HEK293T (cell line): Measurements from ENCODE around the gene PTPN12.

ENCODE experiments used
- CTCF ChIA-PET: fragments of 350-600 bp; formaldehyde crosslinking; extraction: SDS; loops from one replicate; lab custom pipeline; 2021; ENCODE audit warnings: antibody characterized with exemption, inconsistent platforms; lab: Yijun Ruan, JAX
- POLR2A ChIA-PET: fragments of 350-600 bp; formaldehyde crosslinking; extraction: SDS; loops from one replicate; lab custom pipeline; 2020; ENCODE audit warnings: antibody characterized with exemption, inconsistent platforms; lab: Yijun Ruan, JAX
- DNase-seq: peaks from one replicate; pipeline ENCODE4 v3.0.0; 2012; ENCODE audit warnings: mixed read lengths; ENCODE audit errors: extremely low spot score
- ARNT ChIP-seq: fragments of 450-650 bp; IDR thresholded peaks from 2 replicates; pipeline ENCODE4 v1.6.1; 2017; ENCODE audit warnings: mild to moderate bottlenecking
- BHLHE40 ChIP-seq: fragments of 450-650 bp; IDR thresholded peaks from 2 replicates; pipeline ENCODE4 v1.6.1; 2016; ENCODE audit warnings: mild to moderate bottlenecking, moderate library complexity, borderline replicate concordance
- CTBP1 ChIP-seq: fragments of 450-650 bp; IDR thresholded peaks from 2 replicates; pipeline ENCODE4 v1.6.1; 2016; ENCODE audit warnings: borderline replicate concordance
- ELF4 ChIP-seq: fragments of 450-650 bp; IDR thresholded peaks from 2 replicates; pipeline ENCODE4 v1.6.1; 2017; ENCODE audit warnings: antibody characterized with exemption
- FOXA1 ChIP-seq: fragments of 450-650 bp; IDR thresholded peaks from 2 replicates; pipeline ENCODE4 v1.6.1; 2016; ENCODE audit warnings: mild to moderate bottlenecking
- FOXK2 ChIP-seq: fragments of 450-650 bp; IDR thresholded peaks from 2 replicates; pipeline ENCODE4 v1.6.1; 2016; ENCODE audit warnings: mild to moderate bottlenecking
- FOXM1 ChIP-seq: fragments of 450-650 bp; IDR thresholded peaks from 2 replicates; pipeline ENCODE4 v1.6.1; 2017; ENCODE audit warnings: mild to moderate bottlenecking, borderline replicate concordance
- HDGF ChIP-seq: fragments of 450-650 bp; IDR thresholded peaks from 2 replicates; pipeline ENCODE4 v1.6.1; 2017; ENCODE audit warnings: antibody characterized with exemption, borderline replicate concordance
- L3MBTL2 ChIP-seq: fragments of 450-650 bp; conservative IDR thresholded peaks from 2 replicates; pipeline ENCODE4 v1.6.1; 2016; ENCODE audit warnings: mild to moderate bottlenecking
- LEF1 ChIP-seq: fragments of 450-650 bp; IDR thresholded peaks from 2 replicates; pipeline ENCODE4 v1.6.1; 2017; ENCODE audit warnings: mild to moderate bottlenecking, borderline replicate concordance
- NFRKB ChIP-seq: fragments of 450-650 bp; IDR thresholded peaks from 2 replicates; pipeline ENCODE4 v1.6.1; 2016; ENCODE audit warnings: mild to moderate bottlenecking, moderate library complexity
- SP1 ChIP-seq: fragments of 450-650 bp; IDR thresholded peaks from 2 replicates; pipeline ENCODE4 v1.6.1; 2017
- SUZ12 ChIP-seq: fragments of 450-650 bp; IDR thresholded peaks from 2 replicates; pipeline ENCODE4 v1.6.1; 2016; ENCODE audit warnings: mild to moderate bottlenecking
- TARDBP ChIP-seq: fragments of 450-650 bp; IDR thresholded peaks from 2 replicates; pipeline ENCODE4 v1.6.1; 2016
- ZNF384 ChIP-seq: fragments of 450-650 bp; IDR thresholded peaks from 2 replicates; pipeline ENCODE4 v1.6.1; 2016
- TF ChIP-seq, protein P1 (sequence below): fragments of 450-650 bp; IDR thresholded peaks from 2 replicates; pipeline ENCODE4 v1.6.1; 2016

PTPN12 gene

DNA sequence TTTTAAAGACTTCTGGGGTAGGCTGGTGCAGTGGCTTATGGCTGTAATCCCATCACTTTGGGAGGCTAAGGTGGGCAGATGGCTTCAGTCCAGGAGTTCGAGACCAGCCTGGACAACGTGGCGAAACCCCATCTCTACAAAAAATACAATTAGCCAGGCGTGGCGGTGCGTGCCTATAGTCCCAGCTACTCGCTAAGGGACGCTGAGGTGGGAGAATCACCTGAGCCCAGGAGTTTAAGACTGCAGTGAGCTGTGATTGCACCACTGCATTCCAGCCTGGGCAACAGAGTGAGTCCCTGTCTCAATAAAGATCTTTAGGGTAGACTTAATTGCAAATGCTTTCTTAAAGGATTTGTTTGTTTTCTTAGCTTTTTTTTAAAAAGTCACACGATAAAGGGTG, 29.3 kb downstream of the PTPN12 start:
- TF ChIP-seq FOXK2: no peak
- no peak for TF ChIP-seq BHLHE40
- TF ChIP-seq FOXA1: no peak
- no peak for TF ChIP-seq FOXM1
- TF ChIP-seq, protein P1, sequence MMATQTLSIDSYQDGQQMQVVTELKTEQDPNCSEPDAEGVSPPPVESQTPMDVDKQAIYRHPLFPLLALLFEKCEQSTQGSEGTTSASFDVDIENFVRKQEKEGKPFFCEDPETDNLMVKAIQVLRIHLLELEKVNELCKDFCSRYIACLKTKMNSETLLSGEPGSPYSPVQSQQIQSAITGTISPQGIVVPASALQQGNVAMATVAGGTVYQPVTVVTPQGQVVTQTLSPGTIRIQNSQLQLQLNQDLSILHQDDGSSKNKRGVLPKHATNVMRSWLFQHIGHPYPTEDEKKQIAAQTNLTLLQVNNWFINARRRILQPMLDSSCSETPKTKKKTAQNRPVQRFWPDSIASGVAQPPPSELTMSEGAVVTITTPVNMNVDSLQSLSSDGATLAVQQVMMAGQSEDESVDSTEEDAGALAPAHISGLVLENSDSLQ: no peak
- no peak for TF ChIP-seq TARDBP
- TF ChIP-seq HDGF: no peak
- TF ChIP-seq ELF4: no peak
- TF ChIP-seq CTBP1: no peak
- no peak for TF ChIP-seq ZNF384
- no peak for TF ChIP-seq ARNT
- no peak for TF ChIP-seq NFRKB
- no peak for DNase-seq
- CTCF ChIA-PET: no interaction called here
- POLR2A ChIA-PET: no interaction called here

DNA sequence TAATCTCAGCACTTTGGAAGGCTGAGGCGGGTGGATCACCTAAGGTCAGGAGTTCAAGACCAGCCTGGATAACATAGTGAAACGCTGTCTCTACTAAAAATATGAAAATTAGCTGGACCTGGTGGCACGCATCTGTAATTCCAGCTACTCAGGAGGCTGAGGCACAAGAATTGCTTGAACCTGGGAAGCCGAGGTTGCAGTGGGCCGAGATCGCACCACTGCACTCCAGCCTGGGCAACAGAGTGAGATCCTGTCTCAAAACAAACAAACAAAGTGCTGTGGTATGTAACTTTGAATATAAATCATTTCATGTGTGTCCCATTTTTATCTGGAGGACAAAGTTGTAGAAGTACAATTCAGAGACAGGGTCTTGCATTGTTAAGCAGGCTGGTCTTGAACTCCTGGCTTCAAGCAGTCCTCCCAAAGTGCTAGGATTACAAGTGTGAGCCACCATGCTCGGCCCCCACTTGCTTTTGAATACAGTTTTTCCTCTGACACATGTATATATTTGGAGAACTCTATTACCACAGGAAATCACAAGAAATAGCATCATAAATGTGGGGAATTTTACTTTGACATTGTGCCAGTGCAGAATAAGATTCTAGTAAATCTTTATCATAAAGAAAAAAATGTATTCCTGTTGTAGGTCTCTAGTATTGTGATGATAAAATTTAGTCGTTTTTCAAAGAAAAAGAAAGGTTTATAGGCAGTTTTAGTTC, 32.6 kb downstream of the PTPN12 start:
- no peak for TF ChIP-seq ZNF384
- no peak for TF ChIP-seq HDGF
- no peak for TF ChIP-seq SP1
- no peak for TF ChIP-seq BHLHE40
- no peak for TF ChIP-seq ARNT
- no peak for TF ChIP-seq L3MBTL2
- CTCF ChIA-PET: no interaction called here
- POLR2A ChIA-PET: no interaction called here
- DNase-seq: no peak

DNA sequence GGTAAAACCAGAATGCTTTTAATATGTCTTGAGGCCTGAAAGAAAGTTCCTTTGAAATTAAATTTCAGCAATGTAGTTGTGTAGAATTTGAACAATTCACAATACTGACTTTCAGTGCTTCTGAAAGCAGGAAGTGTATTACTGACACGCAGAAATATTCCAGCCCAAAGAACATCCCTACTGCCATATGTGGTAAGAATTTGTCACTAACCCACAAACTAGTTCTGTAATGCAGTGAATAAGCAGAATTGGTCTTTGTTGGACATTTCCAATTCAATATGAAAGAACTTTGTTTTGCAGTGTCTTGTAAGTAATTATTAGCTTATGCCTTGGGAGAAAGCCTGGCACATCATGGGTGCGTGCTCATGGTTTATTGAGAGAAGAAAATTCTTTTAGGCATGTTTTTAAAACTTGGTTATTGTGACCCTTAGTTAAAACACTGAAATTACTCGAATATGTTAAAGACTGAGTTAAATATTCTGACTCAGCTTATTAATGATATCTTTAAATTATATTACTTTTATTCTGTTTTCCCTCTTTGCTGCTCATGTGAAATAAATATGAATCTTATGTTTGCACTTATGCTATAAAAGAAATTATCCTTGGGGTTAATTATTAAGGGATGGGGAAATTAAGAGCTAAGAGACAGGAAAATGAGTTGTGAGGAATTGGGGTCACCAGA, 33.4 kb downstream of the PTPN12 start:
- ChIA-PET CTCF (no interaction called here), POLR2A (no interaction called here)

DNA sequence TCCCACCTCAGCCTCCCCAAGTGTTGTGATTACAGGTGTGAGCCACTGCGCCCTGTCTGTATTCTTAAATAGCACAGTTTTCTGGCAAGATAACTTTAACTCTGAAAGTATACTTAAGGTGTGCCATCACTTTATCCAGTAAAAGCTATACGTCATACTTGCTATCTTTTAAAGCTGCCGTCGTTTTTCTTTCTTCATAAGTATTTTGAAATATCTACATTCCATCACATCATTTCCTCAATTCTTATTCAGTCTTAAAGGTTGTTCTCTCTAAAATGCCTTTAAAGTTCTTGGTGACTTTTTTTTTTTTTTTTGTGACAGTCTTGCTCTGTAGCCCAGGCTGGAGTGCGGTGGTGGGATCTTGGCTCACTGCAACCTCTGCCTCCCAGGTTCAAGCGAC, 34.7 kb downstream of the PTPN12 start:
- ChIA-PET POLR2A (no interaction called here), CTCF (no interaction called here)
- no peak for DNase-seq
- no peak for TF ChIP-seq L3MBTL2
- TF ChIP-seq LEF1: no peak
- TF ChIP-seq HDGF: no peak
- no peak for TF ChIP-seq FOXK2

More for the DNA sequence above, 33.4 kb downstream of the PTPN12 start:
- TF ChIP-seq BHLHE40: no peak
- TF ChIP-seq FOXA1: no peak
- TF ChIP-seq SUZ12: no peak
- no peak for TF ChIP-seq CTBP1
- TF ChIP-seq TARDBP: no peak
- no peak for TF ChIP-seq LEF1
- TF ChIP-seq, protein P1: no peak
- TF ChIP-seq SP1: no peak
- no peak for DNase-seq

DNA sequence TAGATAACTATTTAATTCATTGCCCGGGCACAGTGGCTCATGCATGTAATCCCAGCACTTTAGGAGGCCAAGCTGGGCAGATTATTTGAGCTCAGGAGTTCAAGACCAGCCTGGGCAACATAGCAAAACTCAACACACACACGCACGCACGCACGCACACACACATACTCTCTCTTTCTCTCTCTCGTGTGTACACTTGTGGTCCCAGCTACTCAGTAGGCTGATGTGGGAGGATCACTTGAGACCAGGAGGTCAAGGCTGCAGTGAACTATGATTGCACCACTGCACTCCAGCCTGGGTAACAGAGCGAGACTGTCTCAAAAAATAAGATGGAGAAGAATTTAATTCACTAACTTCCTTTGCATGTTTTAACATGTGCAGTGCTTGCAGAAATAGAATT, 38.1 kb downstream of the PTPN12 start:
- ChIA-PET POLR2A (no interaction called here), CTCF (interaction anchor here (0.7 kb wide), 1 partner anchor 25 kb away, joined by 4 read pairs; no protein-coding TSS in a partner anchor)
- no peak for TF ChIP-seq L3MBTL2
- TF ChIP-seq LEF1: no peak
- TF ChIP-seq ZNF384: no peak
- TF ChIP-seq FOXM1: no peak
- TF ChIP-seq ARNT: no peak
- no peak for TF ChIP-seq BHLHE40
- TF ChIP-seq FOXK2: no peak
- TF ChIP-seq, protein P1: no peak
- no peak for TF ChIP-seq NFRKB
- TF ChIP-seq SUZ12: no peak
- TF ChIP-seq FOXA1: no peak
- no peak for TF ChIP-seq ELF4
- no peak for TF ChIP-seq CTBP1
- TF ChIP-seq TARDBP: no peak
- no peak for TF ChIP-seq SP1
- no peak for TF ChIP-seq HDGF
- no peak for DNase-seq

DNA sequence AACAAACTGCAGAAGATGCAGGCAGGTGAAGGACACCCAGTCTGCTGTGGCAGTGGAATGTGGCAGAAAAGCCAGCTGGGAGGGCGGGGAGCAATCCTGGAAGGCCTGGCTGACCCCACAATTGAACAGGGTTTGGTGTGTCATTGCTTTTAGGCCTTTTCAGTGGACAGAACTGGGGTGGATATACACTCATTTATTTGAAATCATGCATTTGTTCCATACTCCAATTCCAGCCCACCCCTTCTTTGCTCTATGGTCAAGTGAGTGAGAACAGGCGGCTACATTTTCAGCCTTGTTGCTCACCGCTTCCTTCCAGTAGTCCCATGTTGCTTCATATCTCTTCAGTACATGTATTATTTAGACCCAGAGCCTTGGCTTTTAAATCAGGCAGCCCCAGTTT, 39.8 kb downstream of the PTPN12 start:
- no peak for DNase-seq
- POLR2A ChIA-PET: no interaction called here
- TF ChIP-seq, protein P1: no peak
- TF ChIP-seq CTBP1 (no peak), LEF1 (no peak), ARNT (no peak), ELF4 (no peak), ZNF384 (no peak), FOXK2 (no peak), BHLHE40 (no peak), FOXA1 (no peak), NFRKB (no peak), SUZ12 (no peak), L3MBTL2 (no peak), HDGF (no peak)
- CTCF ChIA-PET: no interaction called here
